Activated T-helper 1 cell treated with anti-CD3 and anti-CD28 coated beads, Interleukin-2, amount 50 U/mL, for 16 hours (primary cell): ENCODE data around the gene PLXNC1.

Source experiments
- DNase-seq, 2 donors: peaks; one replicate each; pipeline ENCODE4 v3.0.0-alpha.2; 2020; ENCODE audit warnings: low read depth in 1 of 2, low spot score in 1 of 2

Gene PLXNC1

GRCh38 chr12:94203181-94203546, 54.8 kb downstream of the PLXNC1 start:
- DNase-seq = no peak

- DNase-seq = no peak
Measured at GRCh38 chr12:94203796-94204195, 55.4 kb downstream of the PLXNC1 start.

- DNase-seq = no peak
Measured at GRCh38 chr12:94204499-94205247, 56.3 kb downstream of the PLXNC1 start.

- DNase-seq = no peak
Measured at GRCh38 chr12:94205822-94206221, 57.4 kb downstream of the PLXNC1 start.

- no peak for DNase-seq
Measured at GRCh38 chr12:94206886-94207285, 58.5 kb downstream of the PLXNC1 start.

- DNase-seq = no peak
Measured at GRCh38 chr12:94207467-94207848, 59.1 kb downstream of the PLXNC1 start.

- peak in 1 of 2 donors; percentile 13 for DNase-seq
Measured at GRCh38 chr12:94207849-94208621, 59.7 kb downstream of the PLXNC1 start.

- peak in 1 of 2 donors; percentile 4 for DNase-seq
Measured at GRCh38 chr12:94208622-94208966, 60.2 kb downstream of the PLXNC1 start.

GRCh38 chr12:94209240-94209639, 60.9 kb downstream of the PLXNC1 start:
- DNase-seq = no peak

- no peak for DNase-seq
Measured at GRCh38 chr12:94211021-94211420, 62.6 kb downstream of the PLXNC1 start.

- no peak for DNase-seq
Measured at GRCh38 chr12:94218233-94218632, 69.9 kb downstream of the PLXNC1 start.

- DNase-seq = no peak
Measured at GRCh38 chr12:94219622-94220302, 71.4 kb downstream of the PLXNC1 start.

GRCh38 chr12:94220804-94221203, 72.4 kb downstream of the PLXNC1 start:
- no peak for DNase-seq

GRCh38 chr12:94222351-94223084, 74.1 kb downstream of the PLXNC1 start:
- DNase-seq = no peak

GRCh38 chr12:94223842-94224241, 75.5 kb downstream of the PLXNC1 start:
- no peak for DNase-seq

- DNase-seq = no peak
Measured at GRCh38 chr12:94225506-94225905, 77.1 kb downstream of the PLXNC1 start.

GRCh38 chr12:94225947-94226630, 77.7 kb downstream of the PLXNC1 start:
- no peak for DNase-seq

- no peak for DNase-seq
Measured at GRCh38 chr12:94227066-94227465, 78.7 kb downstream of the PLXNC1 start.

GRCh38 chr12:94228488-94228907, 80.1 kb downstream of the PLXNC1 start:
- no peak for DNase-seq

- no peak for DNase-seq
Measured at GRCh38 chr12:94229902-94230301, 81.5 kb downstream of the PLXNC1 start.

GRCh38 chr12:94230357-94230905, 82.1 kb downstream of the PLXNC1 start:
- no peak for DNase-seq
